HG03432 (cell line): ENCODE measurements around the gene LMO7.
A peak's percentile ranks its signal among the peaks of the same experiment; 100 is the strongest.
"Not testable (repeated sequence)": the region's sequence is repeated elsewhere in the genome, so short reads cannot be mapped to it uniquely, and the experiment has no call there.

Experiments
- ATAC-seq: cut with Tn5 transposase; IDR thresholded peaks from one replicate; pipeline ENCODE4 v1.9.1; 2021; ENCODE audit warnings: mild to moderate bottlenecking, moderate library complexity; ENCODE audit not compliant: unreplicated experiment

LMO7 gene

DNA sequence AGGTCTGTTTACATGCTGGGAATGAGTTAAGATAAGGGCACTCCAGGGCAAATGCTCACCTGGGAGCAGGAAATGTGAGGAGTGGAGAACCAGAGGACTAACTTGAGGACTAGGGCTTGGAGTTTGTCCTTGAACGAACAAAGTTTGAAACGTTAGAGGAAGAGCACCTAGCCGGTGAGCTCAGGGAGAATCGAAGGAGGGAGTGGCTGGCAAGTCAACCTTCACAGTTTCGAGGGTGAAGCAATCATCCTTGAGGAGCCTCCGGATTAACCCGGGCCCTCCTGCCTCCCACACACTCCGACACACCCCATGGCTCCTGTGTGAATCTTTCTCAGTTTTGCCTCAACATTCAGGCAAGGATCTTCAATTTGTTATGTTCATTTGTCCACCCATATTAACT, 58.6 kb downstream of the LMO7 start:
- ATAC-seq: no peak

DNA sequence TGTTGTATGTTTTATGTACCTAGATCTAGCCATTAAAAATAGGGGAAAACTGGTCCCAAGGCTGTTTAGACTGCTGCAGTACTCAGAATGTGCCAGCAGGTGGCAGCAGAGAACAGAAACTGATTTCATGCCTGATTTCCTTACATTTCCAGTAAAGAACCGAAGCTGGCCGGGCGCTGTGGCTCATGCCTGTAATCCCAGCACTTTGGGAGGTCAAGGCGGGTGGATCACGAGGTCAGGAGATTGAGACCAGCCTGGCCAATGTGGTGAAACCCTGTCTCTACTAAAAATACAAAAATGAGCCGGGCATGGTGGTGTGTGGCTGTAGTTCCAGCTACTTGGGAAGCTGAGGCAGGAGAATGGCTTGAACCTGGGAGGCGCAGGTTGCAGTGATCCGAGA, 59.8 kb downstream of the LMO7 start:
- ATAC-seq: peak; percentile 70

DNA sequence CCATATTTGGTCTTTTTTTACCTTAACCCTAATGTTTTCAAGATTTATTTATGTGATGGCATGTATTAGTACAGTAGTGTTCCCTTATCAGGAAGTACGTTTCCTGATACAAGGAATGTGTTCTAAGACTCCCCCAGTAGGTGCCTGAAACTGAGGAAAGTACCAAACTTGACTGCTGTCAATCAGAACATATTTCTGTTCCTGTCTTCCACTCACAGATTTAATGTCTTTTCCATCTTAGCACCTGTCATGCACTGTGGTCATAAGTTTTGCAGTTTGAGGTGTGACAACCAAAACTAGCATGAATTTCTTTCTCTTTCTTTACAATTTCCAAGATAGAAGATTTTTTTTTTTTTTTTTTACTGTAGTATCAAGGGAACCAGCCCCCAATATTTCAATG, 62.9 kb downstream of the LMO7 start:
- ATAC-seq: no peak

DNA sequence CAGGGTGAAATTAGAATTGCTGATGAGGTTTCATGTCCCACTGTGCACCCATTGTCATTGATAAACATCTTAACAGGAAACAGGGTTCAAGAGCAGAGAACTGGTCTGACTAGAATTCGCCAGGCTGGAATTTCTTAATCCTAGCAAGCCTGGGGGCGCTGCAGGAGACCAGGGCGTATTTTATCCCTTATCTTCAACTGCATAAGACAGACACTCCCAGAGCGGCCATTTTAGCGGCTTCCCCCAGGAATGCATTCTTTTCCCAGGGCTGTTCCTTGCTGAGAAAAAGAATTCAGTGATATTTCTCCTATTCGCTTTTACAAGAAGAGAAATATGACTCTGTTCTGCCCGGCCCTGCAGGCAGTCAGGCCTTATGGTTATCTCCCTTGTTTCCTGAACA, 63.6 kb downstream of the LMO7 start:
- ATAC-seq: not testable (repeated sequence)

DNA sequence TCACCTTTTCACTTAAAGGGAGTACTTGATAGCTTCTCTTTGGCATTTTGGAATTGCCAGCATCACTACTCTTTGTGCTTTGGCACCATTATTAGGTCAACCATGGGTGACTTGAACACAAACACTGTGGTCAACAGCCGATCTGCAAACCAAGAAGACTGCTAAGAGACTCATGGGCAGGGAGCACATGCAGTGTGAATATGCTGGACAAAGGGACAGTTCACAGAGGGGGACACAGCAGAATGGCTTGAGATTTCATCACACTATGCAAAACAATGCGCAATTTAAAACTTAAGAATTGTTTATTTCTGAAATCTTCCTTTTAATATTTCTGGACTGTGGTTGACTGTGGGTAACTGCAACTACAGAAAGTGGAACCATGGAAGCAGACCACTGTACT, 64.4 kb downstream of the LMO7 start:
- ATAC-seq: no peak

DNA sequence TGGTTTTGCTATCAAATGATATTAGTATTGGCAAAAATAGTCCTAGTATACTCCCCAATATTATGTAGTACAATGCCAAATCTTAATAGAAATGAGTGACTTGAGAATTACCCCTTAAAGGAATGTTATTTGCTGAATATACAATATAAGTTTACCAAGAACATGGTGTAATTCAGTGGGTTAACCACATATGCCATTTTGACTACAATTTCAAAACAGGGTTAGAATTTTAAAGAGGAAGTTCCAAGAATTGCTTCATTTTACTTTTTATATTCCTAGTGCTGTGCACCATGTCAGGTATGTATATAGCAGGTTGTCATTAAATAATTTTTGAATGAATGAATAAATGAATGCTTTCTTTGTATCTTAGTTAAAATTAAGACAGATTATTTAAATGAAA, 66.3 kb downstream of the LMO7 start:
- ATAC-seq: no peak

DNA sequence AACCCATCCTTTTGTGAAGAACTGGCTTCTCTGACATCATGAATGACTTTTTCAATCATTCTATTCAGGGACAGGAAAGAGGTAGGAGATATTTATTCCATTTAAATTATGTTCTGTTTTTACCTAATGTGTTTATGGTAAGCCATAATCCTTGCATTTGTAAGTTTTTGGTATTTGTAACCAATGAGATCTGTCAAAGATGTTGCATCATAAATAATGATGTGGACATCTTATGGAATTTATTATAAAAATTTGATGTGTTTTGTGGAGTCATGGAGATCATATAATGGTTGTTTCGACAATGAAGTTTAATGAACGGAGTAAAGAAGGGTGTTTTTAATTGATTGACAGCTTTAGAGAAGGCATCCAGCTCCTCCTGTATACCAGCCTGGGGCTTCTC, 67.6 kb downstream of the LMO7 start:
- ATAC-seq: no peak

DNA sequence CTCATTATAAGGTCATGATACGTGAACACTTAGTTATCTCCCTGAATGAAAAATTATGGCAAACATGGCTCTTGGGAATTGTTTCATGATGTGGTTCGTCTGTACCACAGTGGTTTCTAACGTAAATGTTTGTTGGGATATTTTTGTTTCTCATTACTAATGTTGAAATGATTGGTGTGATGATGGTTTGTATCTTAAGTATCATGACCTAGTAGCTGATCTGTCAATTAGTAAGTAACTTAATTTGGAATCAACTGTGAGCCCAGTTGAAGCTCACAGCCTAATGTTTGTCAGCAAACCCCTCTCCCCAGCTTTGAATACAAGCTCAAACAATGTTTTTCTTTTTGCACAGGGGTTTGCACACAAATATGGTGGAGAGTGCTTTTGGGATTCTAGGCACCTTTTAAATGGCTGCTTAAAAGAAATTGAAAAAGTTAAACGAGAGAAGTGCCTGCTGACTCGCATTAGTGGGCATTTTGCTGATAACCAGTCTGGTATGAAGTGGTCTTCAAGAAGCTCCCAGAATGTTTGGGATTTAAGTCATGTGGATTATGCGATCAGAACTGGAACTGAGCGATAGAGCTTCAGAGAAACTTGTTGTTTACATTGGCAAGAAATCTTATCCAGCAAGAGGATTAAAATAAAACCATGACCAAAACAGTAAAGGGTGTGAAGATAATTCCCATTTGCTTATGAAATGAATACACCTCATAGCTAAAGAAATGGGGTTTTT, 68.2 kb downstream of the LMO7 start:
- ATAC-seq: no peak

DNA sequence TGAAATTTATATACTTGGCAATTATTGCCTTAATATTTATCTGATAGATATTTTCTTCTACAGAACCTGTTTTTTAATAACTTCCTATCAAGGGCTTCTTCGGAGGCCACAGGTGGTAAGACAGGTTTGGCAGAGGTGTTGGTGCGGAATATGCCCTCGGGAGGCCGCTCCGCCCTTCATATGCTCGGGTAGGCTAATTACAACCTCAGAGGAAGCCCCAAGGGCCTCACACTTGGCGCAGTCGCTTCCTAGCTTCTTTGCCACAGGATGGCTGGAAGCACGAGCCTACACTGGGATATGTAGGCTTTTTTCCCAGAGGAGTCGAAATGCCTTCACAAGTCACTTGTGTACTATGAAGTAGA, 68.8 kb downstream of the LMO7 start:
- no peak for ATAC-seq

DNA sequence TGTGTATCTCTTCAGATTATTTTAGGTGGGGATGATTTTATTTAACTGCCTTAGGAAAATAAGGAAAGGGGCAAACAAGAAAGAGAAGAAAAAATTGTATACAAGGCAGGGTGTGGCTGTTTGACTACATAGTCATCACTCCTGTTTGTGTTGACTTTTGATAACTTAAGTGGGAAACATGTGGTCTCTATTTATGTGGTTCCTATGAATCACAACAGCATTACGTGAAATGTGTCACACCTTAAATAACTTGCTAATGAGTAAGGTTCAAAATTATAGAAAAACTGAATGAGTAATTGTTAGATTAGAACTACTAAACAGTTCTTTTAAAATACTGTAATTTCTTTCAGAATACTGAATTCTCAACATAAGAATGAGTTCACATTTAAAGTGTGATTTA, 69.3 kb downstream of the LMO7 start:
- no peak for ATAC-seq

DNA sequence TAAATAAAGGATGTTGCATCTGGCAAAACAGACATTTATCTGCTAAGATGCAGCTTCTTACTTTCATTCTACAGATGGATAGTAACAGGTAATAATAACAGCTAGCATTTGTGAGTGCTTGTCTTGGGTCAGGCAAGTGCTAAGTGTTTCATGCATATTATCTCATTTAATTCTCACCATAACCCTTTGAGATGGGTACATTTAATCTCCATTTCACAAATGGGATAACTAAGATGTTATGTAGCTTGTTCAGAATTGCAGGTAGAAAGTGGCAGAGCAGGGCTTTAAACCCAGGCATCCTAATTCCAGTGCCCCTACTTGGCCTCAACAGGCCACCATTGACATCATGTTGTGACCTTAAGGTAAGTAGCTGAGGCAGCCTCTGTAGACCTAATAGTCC, 69.8 kb downstream of the LMO7 start:
- ATAC-seq: no peak

DNA sequence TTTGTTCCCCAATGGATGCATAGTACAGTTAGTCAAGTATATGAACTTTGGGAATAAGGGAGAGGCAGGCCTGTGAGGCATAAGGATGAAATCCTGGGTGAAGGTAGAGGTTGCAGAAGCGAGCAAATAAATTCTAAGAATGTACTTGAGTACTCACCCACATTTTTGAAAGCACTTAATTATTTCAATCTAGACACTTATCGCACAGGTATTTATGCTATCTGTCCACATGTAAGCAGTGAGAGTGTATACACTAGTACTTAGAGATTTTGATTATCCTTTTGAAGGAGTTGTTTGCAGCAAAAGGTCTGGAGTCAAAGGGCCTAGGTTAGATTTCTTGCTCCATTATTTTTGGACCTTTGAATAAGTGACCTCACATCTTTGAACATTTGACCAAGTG, 77.7 kb downstream of the LMO7 start:
- ATAC-seq: no peak

DNA sequence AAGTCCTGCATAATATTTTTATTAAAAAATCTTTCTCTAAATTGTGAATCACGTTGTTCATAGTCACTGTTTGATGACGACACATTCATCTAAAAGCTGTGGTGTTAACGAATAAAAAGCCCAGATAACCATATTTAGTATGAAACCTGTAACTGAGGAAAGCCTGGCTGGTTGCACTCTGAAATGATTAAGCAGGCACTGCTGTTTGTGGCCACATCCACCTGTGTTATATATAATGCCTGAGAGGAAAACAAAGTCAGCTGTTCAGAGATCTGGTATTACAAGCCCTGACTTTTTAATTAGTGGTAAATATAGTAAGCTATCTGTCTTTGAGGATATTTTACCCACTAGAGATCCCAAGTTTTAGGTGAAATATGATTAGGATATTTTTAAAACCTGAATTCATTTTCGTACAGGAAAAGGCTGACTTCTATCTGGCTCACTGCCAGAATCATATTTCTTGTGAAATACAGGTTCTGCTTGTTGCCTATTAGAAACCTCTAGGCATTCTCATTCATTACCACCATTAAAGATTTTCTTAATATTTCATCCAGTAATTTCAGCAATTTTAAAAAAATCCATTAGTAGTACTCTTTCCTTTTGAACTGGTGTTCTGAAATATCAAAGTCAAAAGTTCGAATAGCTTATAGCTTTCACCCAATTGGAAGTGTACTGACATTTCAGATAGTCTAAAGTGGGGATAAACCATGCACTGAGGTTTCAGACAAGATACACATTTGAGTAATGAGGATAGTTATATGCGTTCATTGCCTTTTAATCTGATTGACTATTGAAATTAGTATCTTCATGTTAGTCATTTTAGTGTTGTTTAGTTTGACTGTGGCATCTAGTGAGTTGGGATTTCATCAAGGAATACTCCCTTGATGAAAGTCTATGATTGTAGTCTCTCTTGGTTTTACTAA, 79.7 kb downstream of the LMO7 start:
- ATAC-seq: peak; percentile 98

DNA sequence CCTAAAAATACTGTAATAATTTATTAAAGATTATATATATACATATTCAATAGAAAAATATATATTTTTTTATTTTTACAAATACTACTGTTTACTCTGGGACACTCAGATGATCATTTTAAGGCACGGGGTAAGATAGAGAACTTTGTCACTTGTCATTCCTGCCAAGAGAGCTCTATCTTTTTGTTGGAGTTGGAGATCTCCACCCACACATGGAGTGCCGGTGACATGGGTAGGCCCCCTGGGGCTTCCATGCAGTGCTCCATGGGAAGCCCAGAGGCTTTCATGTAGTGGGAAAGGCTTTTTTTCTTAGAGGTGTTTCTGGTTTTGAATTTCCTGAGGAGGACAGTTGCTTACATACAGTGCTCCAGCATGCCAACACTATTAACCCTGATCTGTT, 81.4 kb downstream of the LMO7 start:
- no peak for ATAC-seq

DNA sequence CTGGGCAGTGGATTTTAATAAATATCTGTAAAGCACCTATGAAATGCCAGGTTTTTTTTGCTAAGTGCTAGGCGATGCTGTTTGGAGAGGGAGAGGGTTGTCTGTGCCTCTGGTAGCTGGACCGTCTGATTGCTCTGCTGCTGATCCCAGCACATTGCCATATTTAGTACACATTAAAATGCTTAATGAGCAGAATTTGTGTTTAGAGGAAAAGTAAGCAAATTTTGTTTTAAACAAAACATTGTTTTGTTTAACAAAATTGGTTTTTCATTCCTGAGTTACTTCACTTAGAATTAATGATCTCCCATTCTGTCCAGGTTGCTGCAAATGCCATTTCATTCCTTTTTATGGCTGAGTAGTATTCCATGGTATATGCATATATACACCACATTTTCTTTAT, 85.2 kb downstream of the LMO7 start:
- no peak for ATAC-seq

DNA sequence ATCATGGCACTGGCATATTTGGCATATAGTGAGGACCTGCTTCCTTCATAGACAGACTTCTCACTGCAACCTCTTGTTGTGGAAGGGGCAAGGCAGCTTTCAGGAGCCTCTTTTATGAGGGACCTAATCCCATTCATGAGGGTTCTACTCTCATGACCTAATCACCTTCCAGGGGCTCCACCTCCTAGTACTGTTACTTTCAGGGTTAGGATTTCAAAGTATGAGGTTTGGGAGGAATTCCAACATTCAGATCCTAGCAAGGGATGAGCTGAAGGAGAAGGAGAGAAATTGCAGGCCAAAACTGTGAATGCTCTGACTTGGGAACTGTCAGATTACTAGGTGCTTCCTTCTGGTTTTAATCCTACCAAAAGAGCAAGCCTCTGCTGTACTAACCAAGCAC, 87.8 kb downstream of the LMO7 start:
- ATAC-seq: no peak

DNA sequence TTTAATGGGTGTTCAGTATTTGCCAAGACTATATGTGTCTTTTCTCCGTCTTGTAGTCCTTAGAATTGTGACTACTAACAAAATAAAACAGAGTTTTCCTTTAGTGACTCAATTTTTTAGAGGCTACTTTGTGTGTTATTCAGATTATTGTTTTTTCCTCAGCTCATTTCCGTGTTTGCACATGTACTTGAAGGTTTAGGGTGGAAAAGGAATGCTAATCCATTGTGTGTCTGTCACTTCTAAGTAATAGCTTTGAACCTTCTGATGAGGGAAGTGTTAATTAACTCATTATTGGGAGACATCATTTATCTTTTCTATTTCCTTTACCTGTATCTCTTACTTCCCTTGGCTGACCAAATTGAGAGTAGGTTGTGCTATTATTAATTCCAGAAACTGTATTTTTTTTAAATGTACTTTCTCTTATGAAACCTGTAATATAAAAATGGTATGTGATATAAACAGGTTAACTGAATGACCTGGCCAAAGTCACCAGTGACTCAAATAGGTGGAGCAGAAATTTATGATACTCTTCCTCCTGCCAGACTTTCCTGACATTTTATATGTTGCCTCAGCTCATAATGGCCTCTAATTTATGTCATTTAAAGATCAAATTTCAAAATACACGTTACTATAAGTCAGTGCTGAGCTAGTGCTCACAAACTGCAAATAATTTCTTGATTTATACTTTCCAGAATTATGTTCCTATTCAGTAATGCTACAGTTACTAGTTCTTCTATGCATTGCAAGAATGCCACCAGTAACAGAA, 88.8 kb downstream of the LMO7 start:
- ATAC-seq: no peak

DNA sequence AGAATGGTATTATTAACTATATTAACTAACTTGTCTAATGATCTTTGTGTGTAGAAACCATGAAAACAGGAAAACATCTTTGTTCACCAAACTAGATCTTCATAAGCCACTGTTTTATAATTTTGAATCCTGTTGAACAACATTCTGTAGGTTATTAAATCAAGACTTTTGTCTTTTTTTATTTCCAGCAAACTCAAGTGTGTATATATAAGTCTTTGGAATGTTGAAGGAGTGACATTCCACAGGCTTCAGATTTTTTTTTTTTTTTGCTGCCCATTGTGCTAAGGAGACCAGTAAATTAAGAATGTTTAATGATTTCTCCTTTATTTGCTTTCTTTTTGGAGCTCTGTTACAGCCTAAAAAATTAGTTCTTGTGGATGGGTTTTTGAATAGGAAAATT, 89.6 kb downstream of the LMO7 start:
- no peak for ATAC-seq

DNA sequence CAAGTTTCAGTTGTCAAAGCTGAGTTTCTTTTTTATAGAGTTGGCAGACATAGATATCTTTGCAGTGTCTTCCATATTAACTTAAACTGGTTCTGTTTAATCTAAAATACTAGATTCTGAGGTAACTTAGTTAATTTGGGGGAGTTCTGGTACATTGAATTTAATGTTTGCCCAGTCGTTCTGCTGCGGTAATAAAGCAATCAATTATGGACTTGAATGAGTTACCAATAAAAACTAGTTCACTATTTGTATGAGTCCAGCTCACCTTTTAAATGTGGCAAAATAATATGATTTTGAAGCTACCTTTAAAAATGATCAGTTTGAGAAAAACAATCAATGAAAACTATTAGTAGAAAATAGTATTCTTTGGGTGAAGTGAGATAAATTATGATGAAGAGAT, 90.2 kb downstream of the LMO7 start:
- no peak for ATAC-seq

DNA sequence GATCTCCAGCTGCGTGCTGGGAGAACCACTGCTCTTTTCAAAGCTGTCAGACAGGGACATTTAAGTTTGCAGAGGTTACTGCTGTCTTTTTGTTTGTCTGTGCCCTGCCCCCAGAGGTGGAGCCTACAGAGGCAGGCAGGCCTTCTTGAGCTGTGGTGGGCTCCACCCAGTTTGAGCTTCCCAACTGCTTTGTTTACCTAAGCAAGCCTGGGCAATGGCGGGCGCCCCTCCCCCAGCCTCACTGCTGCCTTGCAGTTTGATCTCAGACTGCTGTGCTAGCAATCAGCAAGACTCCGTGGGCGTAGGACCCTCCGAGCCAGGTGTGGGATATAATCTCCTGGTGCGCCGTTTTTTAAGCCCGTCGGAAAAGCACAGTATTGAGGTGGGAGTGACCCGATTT, 97.0 kb downstream of the LMO7 start:
- ATAC-seq: not testable (repeated sequence)

DNA sequence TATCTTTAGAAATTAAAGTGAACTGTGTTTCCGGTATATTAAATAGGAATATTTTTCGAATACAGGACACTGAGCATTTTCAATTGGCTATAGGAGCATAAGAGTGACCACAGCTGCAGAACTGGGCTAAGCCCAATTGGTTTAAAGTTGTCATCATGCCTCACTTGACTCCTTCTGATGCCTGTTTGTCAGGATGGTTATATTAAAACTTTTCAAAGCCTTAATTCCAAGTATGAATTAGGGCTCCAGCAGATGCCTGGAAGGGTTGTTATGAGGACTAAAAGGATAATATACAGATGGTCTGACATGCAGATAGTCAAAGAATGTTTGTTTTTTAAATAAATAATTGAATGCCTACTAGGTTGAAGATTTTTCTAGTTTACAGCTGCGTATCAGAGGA, 100.0 kb downstream of the LMO7 start:
- no peak for ATAC-seq

DNA sequence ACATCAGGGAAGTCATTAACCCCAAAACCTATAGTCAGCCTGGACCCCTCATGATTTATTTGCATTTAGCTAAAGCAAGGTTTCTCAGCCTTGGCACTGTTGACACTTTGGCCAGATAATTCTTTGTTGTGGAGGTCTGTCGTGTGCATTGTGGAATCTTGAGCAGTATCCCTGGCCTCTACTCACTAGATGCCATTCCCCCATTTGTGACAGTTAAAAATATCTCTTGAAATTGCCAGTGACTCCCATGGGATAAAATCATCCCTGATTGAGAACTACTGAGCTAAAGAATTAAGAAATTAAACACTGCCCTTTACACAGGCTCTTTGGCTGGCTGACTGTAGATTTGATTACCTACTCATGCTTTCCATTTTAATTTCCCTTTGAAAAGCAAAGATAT, 102.7 kb downstream of the LMO7 start:
- ATAC-seq: no peak
